ENCODE measurements around the gene RNF31. TPM values are rescaled to one million over a fixed set of nuclear protein-coding genes. Genes with fewer than 3 reads are reported as not detected.
A peak's percentile ranks its signal among the peaks of the same experiment; 100 is the strongest.

RNF31 gene
- total RNA-seq, 1 donor from 2014 or later: 80.4 TPM

- peak within 1 kb of the TSS; percentile 88 for H3K4me3 Mint-ChIP-seq (ENCODE audit: low read depth)
- peaks cover 23% of the 10 kb centered on the region for H3K4me1 Mint-ChIP-seq (ENCODE audit: low read depth)
- H3K27ac Mint-ChIP-seq: peak within 1 kb of the TSS; percentile 81
- intact Hi-C loops (cut with micrococcal nuclease): loop anchor here (1.0 to 2.0 kb wide), 3 partner anchors 27 to 74 kb away; partner anchors contain the start of genes DCAF11, IRF9, NRL and PSME2
- no peaks in the 10 kb centered on the region for H3K27me3 Mint-ChIP-seq (ENCODE audit: low read depth)
- H3K9me3 Mint-ChIP-seq: no peaks in the 10 kb centered on the region
- H3K36me3 Mint-ChIP-seq (ENCODE audit: low read depth): peaks cover 64% of the 10 kb centered on the region
- DNase-seq (ENCODE audit: low spot score): peak; percentile 93
Measured at GRCh38 chr14:24188251-24189058, 41.2 kb downstream of the RNF31 start, which contains the start of gene IPO4. IPO4 (minus strand) TSS chr14:24188816; CDS start chr14:24188787, 29 bp downstream.

- intact Hi-C loops (cut with micrococcal nuclease): loop anchor here (2.0 kb wide), 2 partner anchors 42 to 74 kb away; partner anchors contain the start of genes DCAF11, NRL, PSME2 and RNF31
- no peak for DNase-seq (ENCODE audit: low spot score)
- H3K4me1 Mint-ChIP-seq (ENCODE audit: low read depth): peaks cover 25% of the 10 kb centered on the region
- peaks cover 61% of the 10 kb centered on the region for H3K36me3 Mint-ChIP-seq (ENCODE audit: low read depth)
- peak overlapping the region; percentile 81 for H3K27ac Mint-ChIP-seq
- no peaks in the 10 kb centered on the region for H3K9me3 Mint-ChIP-seq
- H3K4me3 Mint-ChIP-seq (ENCODE audit: low read depth): peak overlapping the region; percentile 88
- H3K27me3 Mint-ChIP-seq (ENCODE audit: low read depth): no peaks in the 10 kb centered on the region
Measured at GRCh38 chr14:24189059-24189375, 41.7 kb downstream of the RNF31 start.

- Mint-ChIP-seq H3K36me3 (ENCODE audit: low read depth) (peaks cover 58% of the 10 kb centered on the region), H3K4me1 (ENCODE audit: low read depth) (peaks cover 29% of the 10 kb centered on the region), H3K4me3 (ENCODE audit: low read depth) (no peak overlapping the region), H3K27me3 (ENCODE audit: low read depth) (no peaks in the 10 kb centered on the region), H3K27ac (no peak overlapping the region), H3K9me3 (no peaks in the 10 kb centered on the region)
- no peak for DNase-seq (ENCODE audit: low spot score)
- intact Hi-C loops (cut with micrococcal nuclease): loop anchor here (2.0 kb wide), 2 partner anchors 43 to 75 kb away; partner anchors contain the start of genes DCAF11, NRL, PSME2 and RNF31
Measured at GRCh38 chr14:24189460-24189859, 42.2 kb downstream of the RNF31 start.

GRCh38 chr14:24190416-24190815 lies 43.1 kb downstream of the RNF31 start:
- intact Hi-C loops (cut with micrococcal nuclease): no loop called here
- no peak overlapping the region for H3K4me3 Mint-ChIP-seq (ENCODE audit: low read depth)
- H3K4me1 Mint-ChIP-seq (ENCODE audit: low read depth): peaks cover 35% of the 10 kb centered on the region
- H3K36me3 Mint-ChIP-seq (ENCODE audit: low read depth): peaks cover 52% of the 10 kb centered on the region
- H3K27me3 Mint-ChIP-seq (ENCODE audit: low read depth): no peaks in the 10 kb centered on the region
- no peak overlapping the region for H3K27ac Mint-ChIP-seq
- no peak for DNase-seq (ENCODE audit: low spot score)
- no peaks in the 10 kb centered on the region for H3K9me3 Mint-ChIP-seq

- peaks cover 41% of the 10 kb centered on the region for H3K36me3 Mint-ChIP-seq (ENCODE audit: low read depth)
- peak overlapping the region; percentile 17 for H3K27ac Mint-ChIP-seq
- intact Hi-C loops (cut with micrococcal nuclease): no loop called here
- no peaks in the 10 kb centered on the region for H3K9me3 Mint-ChIP-seq
- peak overlapping the region; percentile 13 for H3K4me3 Mint-ChIP-seq (ENCODE audit: low read depth)
- DNase-seq (ENCODE audit: low spot score): no peak
- H3K4me1 Mint-ChIP-seq (ENCODE audit: low read depth): peaks cover 38% of the 10 kb centered on the region
- no peaks in the 10 kb centered on the region for H3K27me3 Mint-ChIP-seq (ENCODE audit: low read depth)
Measured at GRCh38 chr14:24192933-24193332, 45.6 kb downstream of the RNF31 start.

- Mint-ChIP-seq H3K4me1 (ENCODE audit: low read depth) (peaks cover 42% of the 10 kb centered on the region), H3K4me3 (ENCODE audit: low read depth) (peak overlapping the region; percentile 98), H3K9me3 (no peaks in the 10 kb centered on the region), H3K27ac (peak overlapping the region; percentile 97), H3K27me3 (ENCODE audit: low read depth) (no peaks in the 10 kb centered on the region), H3K36me3 (ENCODE audit: low read depth) (peaks cover 47% of the 10 kb centered on the region)
- intact Hi-C loops (cut with micrococcal nuclease): loop anchor here (2.0 kb wide), 1 partner anchor 48 kb away; the partner anchor contains the start of gene TINF2
- no peak for DNase-seq (ENCODE audit: low spot score)
Measured at GRCh38 chr14:24194186-24194872, 47.0 kb downstream of the RNF31 start.

- DNase-seq (ENCODE audit: low spot score): no peak
- no peaks in the 10 kb centered on the region for H3K27me3 Mint-ChIP-seq (ENCODE audit: low read depth)
- intact Hi-C loops (cut with micrococcal nuclease): loop anchor here (1.0 to 2.0 kb wide), 3 partner anchors 18 to 48 kb away; partner anchors contain the start of genes CHMP4A, GMPR2, NEDD8 and TINF2
- peaks cover 40% of the 10 kb centered on the region for H3K4me1 Mint-ChIP-seq (ENCODE audit: low read depth)
- no peaks in the 10 kb centered on the region for H3K9me3 Mint-ChIP-seq
- H3K36me3 Mint-ChIP-seq (ENCODE audit: low read depth): peaks cover 49% of the 10 kb centered on the region
- H3K27ac Mint-ChIP-seq: peak overlapping the region; percentile 97
- H3K4me3 Mint-ChIP-seq (ENCODE audit: low read depth): peak overlapping the region; percentile 98
Measured at GRCh38 chr14:24194873-24195185, 47.5 kb downstream of the RNF31 start.

- Mint-ChIP-seq H3K4me1 (ENCODE audit: low read depth) (peaks cover 38% of the 10 kb centered on the region), H3K4me3 (ENCODE audit: low read depth) (peak within 1 kb of the TSS; percentile 98), H3K9me3 (no peaks in the 10 kb centered on the region), H3K27me3 (ENCODE audit: low read depth) (no peaks in the 10 kb centered on the region), H3K36me3 (ENCODE audit: low read depth) (peaks cover 49% of the 10 kb centered on the region), H3K27ac (peak within 1 kb of the TSS; percentile 97)
- peak; percentile 84 for DNase-seq (ENCODE audit: low spot score)
- intact Hi-C loops (cut with micrococcal nuclease): loop anchor here (1.0 to 2.0 kb wide), 3 partner anchors 18 to 47 kb away; partner anchors contain the start of genes CHMP4A, GMPR2, NEDD8 and TINF2
Measured at GRCh38 chr14:24195186-24196070, 48.1 kb downstream of the RNF31 start, which contains the start of gene TM9SF1. TM9SF1 (minus strand) TSS chr14:24195441; CDS start chr14:24195019, 422 bp downstream.

- Mint-ChIP-seq H3K36me3 (ENCODE audit: low read depth) (peaks cover 51% of the 10 kb centered on the region), H3K4me1 (ENCODE audit: low read depth) (peaks cover 38% of the 10 kb centered on the region), H3K9me3 (no peaks in the 10 kb centered on the region), H3K4me3 (ENCODE audit: low read depth) (peak overlapping the region; percentile 98), H3K27me3 (ENCODE audit: low read depth) (no peaks in the 10 kb centered on the region), H3K27ac (peak overlapping the region; percentile 97)
- intact Hi-C loops (cut with micrococcal nuclease): no loop called here
- DNase-seq (ENCODE audit: low spot score): no peak
Measured at GRCh38 chr14:24196071-24197055, 49.1 kb downstream of the RNF31 start.

GRCh38 chr14:24197056-24197450 lies 49.8 kb downstream of the RNF31 start:
- Mint-ChIP-seq H3K27ac (peak overlapping the region; percentile 78), H3K4me3 (ENCODE audit: low read depth) (peak overlapping the region; percentile 98), H3K36me3 (ENCODE audit: low read depth) (peaks cover 51% of the 10 kb centered on the region), H3K9me3 (peaks cover 3% of the 10 kb centered on the region), H3K4me1 (ENCODE audit: low read depth) (peaks cover 38% of the 10 kb centered on the region), H3K27me3 (ENCODE audit: low read depth) (no peaks in the 10 kb centered on the region)
- DNase-seq (ENCODE audit: low spot score): no peak
- intact Hi-C loops (cut with micrococcal nuclease): no loop called here

GRCh38 chr14:24198814-24199524 lies 51.7 kb downstream of the RNF31 start:
- intact Hi-C loops (cut with micrococcal nuclease): no loop called here
- Mint-ChIP-seq H3K9me3 (peaks cover 11% of the 10 kb centered on the region), H3K4me3 (ENCODE audit: low read depth) (peak overlapping the region; percentile 56), H3K36me3 (ENCODE audit: low read depth) (peaks cover 52% of the 10 kb centered on the region), H3K4me1 (ENCODE audit: low read depth) (peaks cover 28% of the 10 kb centered on the region), H3K27ac (peak overlapping the region; percentile 54), H3K27me3 (ENCODE audit: low read depth) (no peaks in the 10 kb centered on the region)
- DNase-seq (ENCODE audit: low spot score): no peak
